HG03097 (cell line): ENCODE data around the gene DNM1.

Source experiments
- ATAC-seq: cut with Tn5 transposase; IDR thresholded peaks from one replicate; pipeline ENCODE4 v1.9.1; 2021; ENCODE audit not compliant: unreplicated experiment, low FRiP score

Gene DNM1

GRCh38 chr9:128204858-128205257, 1.7 kb downstream of the DNM1 start:
- no peak for ATAC-seq

- ATAC-seq: no peak
Measured at GRCh38 chr9:128205296-128205944, 2.2 kb downstream of the DNM1 start.

DNA sequence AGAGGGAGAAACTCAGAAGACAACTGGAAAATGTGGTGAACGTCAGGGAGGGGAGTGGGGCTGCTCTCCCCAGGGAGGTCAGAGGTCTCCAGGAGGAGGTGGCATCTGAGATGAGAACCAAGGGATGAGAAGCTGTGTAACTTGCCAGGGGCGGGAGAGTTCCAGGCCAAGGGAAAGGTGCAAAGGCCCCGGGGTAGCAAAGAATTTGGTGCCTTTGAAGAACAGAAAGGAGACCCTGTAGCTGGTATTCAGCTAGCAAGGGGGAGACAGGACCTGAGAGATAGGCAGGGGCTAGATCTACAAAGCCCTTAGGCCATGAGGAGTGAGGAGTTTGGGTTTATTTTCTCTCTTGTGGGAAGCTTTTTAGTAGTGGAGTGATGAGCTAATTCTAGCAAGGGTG, 3.3 kb downstream of the DNM1 start:
- no peak for ATAC-seq

DNA sequence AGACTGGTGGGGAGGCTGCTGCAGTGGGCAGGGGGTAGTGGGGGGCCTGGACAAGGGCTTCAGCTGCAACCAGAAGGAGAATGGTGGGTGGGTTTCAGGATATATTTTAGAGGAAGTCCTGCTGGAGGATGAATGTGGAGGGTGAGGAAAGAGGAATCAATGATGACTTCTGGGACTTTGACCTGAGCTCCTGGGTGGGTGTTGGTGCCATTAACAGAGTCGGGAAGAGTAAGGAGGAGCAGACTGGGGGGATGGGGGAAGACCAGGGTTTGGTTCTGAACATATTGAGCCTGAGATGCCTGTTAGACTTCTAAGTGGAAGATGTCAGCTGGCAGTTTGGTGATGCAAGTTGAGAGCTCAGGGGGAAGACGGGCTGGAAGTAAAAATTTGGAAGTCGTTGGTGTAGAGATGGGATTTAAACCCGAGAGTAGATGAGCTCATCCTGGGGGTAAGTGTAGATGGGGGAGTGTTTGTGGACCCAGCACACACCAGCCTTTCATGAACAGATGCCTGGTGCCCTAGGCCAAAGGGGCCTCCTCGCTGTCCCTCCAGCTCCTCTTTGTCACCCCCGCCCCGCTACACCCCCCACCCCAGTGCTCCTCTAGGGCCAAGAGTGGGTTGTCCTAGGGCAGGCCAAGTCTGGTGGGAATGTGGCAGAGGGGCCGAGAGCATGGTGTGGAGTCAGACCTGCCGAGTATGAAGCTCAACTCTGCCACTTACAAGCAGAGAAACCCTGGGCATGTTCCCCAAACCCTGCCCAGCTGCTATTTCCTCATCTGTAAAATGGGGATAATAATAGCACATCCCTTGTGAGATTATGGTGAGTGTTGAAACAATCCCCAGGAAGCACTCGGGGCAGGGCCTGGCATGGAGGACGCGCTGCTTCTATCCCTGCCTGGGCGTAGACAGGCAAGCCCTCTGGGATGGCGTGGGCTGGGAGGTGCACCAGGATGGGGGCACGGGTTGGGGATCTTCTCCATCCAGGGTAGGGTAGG, 4.0 kb downstream of the DNM1 start:
- no peak for ATAC-seq

- ATAC-seq: no peak
Measured at GRCh38 chr9:128208386-128208785, 5.2 kb downstream of the DNM1 start.

GRCh38 chr9:128208946-128209669, 5.9 kb downstream of the DNM1 start:
- no peak for ATAC-seq

DNA sequence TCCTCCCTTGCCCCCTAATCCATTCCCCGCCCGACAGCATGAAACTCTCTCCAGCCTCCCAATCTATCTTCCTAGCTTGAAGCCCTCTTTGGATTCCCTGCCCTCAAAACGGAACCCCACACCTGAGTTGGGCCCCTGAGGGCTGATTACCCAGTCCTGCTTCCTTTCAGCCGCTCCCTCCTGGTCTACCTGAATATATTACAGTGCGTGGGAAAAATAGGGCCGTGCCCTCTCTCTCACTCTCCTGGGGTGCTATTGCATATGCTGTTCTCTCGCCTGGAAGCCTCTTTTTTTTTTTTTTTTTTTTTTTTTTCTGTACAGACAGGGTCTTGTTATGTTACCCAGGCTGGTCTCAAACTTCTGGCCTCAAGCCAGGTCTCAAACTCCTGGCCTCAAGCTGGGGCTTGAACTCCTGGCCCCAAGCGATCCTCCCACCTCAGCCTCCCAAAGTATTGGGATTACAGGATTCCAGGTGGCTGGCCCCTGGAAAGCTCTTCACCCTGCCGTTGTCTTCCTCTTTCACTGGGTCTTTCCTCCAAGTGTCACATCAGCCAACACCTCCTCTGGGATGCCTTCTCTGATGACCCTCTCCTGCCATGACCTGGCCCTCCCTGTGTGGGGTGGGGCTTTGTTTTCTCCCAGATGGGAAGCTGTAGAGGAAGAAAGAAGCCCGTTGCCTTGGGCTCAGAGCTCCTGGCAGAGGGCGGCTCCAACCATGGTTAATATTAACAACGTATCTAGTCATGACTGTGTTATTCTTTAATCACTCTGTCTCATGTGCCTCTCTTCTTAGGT, 8.2 kb downstream of the DNM1 start:
- ATAC-seq: no peak

DNA sequence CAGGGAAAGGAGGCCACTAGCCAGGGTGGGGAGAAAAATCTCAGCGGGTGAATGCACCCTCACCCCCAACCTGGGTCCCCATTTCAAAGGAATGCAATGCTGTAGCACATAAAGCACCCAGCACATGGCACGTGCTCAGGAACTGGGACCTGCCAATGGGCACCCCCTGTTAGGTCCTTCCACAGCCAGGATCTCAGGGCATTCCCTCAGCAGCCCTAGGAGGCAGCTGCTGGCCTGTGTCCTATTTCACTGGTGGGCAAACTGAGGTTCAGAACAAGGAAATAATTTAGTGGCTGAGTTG, 8.8 kb downstream of the DNM1 start:
- ATAC-seq: no peak

GRCh38 chr9:128213746-128214497, 10.7 kb downstream of the DNM1 start:
- ATAC-seq: no peak

GRCh38 chr9:128214571-128215490, 11.7 kb downstream of the DNM1 start:
- ATAC-seq: no peak

GRCh38 chr9:128215491-128216409, 12.6 kb downstream of the DNM1 start:
- no peak for ATAC-seq

GRCh38 chr9:128216781-128217553, 13.8 kb downstream of the DNM1 start:
- ATAC-seq: no peak

DNA sequence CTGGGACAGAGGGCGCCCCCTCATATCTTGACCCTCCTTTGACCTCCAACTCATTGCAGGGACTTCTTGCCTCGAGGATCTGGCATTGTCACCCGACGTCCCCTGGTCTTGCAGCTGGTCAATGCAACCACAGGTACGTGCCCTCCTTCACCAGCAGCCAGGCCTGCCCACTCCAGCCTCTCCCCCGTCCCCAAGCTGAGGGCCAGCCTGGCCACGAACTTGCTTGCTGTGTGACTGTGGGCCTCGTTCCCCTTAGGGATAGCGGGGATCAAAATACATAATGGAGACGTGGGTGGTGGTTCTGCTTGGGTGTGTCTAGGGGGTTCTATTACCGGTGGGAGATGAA, 15.0 kb downstream of the DNM1 start:
- no peak for ATAC-seq

DNA sequence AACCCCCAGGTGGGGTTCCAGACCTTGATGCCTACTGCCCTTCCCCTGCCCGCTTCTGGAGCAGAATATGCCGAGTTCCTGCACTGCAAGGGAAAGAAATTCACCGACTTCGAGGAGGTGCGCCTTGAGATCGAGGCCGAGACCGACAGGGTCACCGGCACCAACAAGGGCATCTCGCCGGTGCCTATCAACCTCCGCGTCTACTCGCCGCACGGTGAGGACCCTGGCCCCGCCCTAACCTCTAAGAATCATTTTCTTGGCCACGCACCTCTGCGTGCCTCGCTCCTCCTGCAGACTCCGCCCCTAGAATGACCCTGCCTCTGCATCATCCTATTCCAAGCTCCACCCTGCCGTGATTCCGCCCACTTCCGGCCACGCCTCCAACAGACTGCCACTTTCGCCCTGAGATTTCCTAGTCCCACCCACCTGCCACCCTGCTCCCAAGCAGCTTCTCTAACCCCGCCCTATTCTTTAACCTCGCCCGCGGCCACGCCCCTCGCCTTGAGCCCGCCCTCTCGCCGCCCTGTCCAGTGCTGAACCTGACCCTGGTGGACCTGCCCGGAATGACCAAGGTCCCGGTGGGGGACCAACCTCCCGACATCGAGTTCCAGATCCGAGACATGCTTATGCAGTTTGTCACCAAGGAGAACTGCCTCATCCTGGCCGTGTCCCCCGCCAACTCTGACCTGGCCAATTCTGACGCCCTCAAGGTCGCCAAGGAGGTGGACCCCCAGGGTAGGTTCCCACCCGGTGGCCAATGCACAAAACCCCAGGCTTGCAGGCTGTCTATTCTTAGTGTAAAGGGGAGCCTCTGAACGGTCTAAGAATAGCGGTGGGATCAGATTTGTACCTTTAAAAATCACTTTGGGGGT, 15.6 kb downstream of the DNM1 start:
- peak; percentile 81 for ATAC-seq

- no peak for ATAC-seq
Measured at GRCh38 chr9:128219831-128220230, 16.7 kb downstream of the DNM1 start.

DNA sequence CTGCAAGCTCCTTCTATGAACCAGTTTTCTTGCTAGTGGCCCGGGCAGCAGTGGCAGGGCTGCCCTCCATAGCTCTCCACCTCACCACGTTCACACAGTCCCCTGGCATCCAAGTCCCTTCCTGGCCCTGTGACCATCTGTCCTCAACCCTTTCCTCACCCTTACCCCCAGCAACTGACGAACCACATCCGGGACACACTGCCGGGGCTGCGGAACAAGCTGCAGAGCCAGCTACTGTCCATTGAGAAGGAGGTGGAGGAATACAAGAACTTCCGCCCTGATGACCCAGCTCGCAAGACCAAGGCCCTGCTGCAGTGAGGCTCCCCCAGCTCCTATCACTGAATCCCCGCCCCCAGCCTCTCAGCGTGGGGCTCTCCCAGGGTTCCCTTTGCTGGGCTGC, 18.8 kb downstream of the DNM1 start:
- no peak for ATAC-seq
